Endometrium (tissue), 2 donors: ENCODE results near the gene EPC1.
"Not testable (repeated sequence)": the region's sequence is repeated elsewhere in the genome, so short reads cannot be mapped to it uniquely, and the experiment has no call there.

ENCODE experiments used
- FAIRE-seq: peaks from 2 replicates; lab custom pipeline; 2012; peaks lifted over from hg19 to GRCh38; lab: Jason Lieb, UNC
- donor health status: control.
- donor health status: control.

EPC1 gene

GRCh38 chr10:32371101-32371500 lies 24.1 kb upstream of the EPC1 start:
- no peak for FAIRE-seq

DNA sequence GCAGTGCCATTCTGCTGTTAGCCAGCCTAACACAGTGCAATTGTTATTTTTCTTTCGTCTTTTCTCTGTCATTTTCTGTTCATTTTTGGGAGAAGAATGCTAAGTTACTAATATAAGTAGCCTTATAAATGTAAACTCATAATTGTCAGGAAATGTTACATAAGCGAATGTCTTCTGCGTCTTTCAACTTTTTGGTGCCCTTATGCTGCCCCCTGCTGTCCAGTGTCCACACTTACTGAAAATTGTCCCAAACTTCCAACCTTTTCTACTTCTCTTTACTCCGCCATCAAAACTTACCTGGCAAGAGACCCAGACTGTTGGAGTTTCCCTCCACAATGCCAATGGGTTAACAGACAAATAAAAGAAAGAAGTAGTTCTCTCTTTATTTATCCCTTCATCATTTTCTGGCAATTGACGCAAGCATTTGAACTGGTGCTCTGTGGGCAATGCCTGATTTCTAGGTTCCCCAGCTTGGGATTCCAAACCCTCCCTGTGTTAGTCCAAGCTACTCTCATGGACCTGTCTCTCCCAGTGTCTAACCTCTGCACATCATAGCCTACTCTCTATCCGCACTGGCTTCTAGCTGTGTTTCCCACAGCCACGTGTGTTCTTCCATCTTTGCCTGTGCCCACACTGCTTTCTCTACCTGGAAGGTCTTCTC lies 21.0 kb upstream of the EPC1 start:
- FAIRE-seq, result peak; percentile 88

- FAIRE-seq, result no peak
Observed at GRCh38 chr10:32366588-32366987, 19.6 kb upstream of the EPC1 start.

GRCh38 chr10:32366111-32366510 lies 19.2 kb upstream of the EPC1 start:
- no peak for FAIRE-seq

DNA sequence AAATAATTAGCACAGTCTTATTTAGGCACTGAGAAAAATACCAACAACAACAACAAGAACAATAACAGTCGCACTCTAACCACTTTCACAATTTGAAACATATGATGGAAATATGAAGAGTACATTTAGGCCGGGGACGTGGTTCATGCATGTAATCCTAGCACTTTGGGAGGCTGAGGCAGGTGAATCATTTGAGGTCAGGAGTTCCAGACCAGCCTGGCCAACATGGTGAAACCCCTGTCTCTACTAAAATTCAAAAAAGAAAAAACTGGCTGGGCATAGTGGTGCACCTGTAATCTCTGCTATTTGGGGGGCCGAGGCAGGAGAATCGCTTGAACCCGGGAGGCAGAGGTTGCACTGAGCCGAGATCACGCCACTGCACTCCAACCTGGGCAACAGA lies 18.4 kb upstream of the EPC1 start:
- not testable (repeated sequence) for FAIRE-seq

DNA sequence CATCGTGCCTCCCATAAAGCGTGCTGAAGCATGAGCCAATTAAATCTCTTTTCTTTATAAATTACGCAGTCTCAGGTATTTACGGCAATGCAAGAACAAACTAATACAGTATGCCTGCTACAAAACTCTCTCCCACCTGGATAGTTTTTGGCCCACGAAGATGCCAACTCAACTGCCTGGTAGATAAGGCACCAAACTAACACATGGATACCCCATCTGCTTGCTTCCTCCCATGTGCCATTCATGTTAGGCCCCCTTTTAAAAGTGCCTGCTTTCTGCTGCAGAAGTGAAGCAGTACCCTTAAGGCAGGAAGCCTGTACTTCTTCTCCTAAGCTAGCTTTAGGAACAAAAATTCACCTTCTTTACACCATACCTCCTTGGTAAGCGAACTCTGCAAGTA lies 15.6 kb upstream of the EPC1 start:
- no peak for FAIRE-seq

GRCh38 chr10:32360884-32361283 lies 13.9 kb upstream of the EPC1 start:
- no peak for FAIRE-seq

DNA sequence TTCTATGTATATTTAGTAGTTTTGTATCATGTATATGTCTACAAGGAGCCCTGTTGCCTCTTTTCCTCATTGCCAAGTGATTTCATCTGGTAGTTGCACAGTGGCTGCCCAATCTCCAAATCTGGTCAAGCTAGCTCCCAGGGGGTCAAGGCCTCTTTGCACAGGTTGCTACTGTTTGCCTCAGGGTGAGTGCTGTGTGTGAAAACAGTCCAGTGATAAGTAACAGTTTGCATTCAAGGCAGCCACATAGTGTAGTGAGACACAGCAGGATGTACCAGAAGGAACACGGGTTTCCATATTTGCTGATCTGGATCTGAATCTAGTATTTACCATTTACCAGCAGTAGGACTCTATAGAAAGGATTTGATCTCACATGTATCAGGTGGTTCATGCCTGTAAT lies 13.3 kb upstream of the EPC1 start:
- FAIRE-seq, result no peak

DNA sequence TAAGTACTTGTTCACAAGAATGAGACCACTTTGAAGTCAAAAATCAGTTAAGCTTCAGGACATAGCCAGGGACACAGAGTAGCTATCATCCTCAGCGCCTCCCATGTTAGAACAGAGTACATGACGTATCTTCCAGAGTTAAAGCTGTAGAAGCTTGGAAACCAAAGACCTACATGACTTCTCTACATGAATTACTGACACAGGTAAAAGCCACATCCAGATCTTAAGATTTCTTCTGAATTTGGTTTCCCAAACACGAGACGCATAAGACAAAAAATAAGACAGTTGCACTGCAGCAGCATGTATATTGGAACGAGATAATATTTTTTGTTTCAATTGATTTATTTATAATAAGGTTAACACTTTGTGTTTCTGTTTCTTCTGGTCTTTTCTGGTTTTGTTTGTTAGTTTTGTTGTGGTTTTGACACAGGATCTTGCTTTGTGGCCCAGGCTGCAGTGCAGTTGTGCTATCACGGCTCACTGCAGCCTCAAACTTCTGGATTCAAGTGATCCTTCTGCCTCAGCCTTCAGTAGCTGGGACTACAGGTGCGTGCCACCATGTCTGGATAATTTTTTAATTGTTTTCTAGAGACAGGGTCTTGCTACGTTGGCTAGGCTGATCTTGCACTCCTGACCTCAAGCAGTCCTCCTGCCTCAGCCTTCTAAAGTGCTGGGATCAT lies 10.2 kb upstream of the EPC1 start:
- FAIRE-seq, result no peak

GRCh38 chr10:32354690-32355089 lies 7.7 kb upstream of the EPC1 start:
- FAIRE-seq, result not testable (repeated sequence)

DNA sequence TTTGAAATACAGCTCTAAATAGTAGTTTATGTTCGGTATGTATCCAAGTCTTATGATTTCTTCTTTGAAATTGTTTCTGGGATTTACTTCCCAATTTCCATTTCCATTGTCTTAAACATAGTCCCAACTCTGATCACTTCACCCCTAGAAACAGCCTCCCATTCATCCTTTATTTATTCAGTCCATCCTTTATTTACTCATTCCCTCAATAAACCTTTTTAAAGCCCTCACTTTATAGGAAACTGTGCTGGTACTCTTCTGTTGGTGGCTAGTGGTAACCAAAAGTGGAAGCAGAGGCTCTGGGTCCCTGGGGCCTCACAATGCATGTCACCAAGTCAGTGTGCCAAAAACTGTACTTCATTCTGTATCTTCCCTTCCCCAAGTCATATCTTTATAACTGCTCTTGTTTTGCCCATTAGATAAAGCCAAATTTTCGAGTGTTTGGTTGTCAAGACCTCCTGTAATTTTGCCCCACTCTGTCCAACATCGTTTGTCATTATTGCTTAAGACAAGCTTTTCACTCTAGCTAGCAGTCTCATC lies 3.9 kb upstream of the EPC1 start:
- no peak for FAIRE-seq

DNA sequence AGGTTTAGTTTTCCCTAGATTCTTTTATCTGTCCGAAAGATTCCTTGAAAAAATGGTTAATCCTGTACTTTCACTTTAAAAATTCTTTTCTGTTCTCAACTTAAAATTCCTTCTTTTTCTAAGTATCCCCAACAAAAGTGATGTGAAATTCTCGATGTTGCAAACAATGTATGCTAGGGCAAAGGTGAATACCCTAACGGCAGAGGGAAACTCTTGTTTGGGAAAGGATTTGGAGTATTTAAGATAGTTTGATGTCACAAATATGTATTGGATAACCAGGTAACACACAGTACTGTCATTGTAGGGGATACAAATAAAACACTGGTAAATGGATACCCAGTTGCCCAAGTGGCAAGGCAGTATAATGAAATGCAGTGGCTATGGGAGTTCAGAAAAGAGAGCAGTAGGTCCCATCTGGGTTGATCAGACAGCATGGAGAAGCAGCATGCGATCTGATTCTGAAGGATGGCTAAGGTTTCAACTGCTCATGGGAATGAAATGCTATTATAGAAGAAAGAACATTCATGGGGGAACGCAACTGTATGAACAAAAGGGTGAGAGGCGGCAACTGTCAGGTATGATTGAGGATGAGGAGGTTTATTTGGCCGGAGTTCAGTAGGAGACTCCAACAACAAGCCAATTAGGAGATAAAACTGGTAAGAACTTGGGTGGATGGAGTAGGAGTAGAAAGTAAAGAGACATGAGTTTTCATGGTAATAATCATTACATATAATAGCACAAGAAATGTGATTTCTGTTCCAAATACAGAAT lies 3.2 kb upstream of the EPC1 start:
- FAIRE-seq, result no peak

GRCh38 chr10:32349199-32349585 lies 2.2 kb upstream of the EPC1 start:
- FAIRE-seq, result no peak

DNA sequence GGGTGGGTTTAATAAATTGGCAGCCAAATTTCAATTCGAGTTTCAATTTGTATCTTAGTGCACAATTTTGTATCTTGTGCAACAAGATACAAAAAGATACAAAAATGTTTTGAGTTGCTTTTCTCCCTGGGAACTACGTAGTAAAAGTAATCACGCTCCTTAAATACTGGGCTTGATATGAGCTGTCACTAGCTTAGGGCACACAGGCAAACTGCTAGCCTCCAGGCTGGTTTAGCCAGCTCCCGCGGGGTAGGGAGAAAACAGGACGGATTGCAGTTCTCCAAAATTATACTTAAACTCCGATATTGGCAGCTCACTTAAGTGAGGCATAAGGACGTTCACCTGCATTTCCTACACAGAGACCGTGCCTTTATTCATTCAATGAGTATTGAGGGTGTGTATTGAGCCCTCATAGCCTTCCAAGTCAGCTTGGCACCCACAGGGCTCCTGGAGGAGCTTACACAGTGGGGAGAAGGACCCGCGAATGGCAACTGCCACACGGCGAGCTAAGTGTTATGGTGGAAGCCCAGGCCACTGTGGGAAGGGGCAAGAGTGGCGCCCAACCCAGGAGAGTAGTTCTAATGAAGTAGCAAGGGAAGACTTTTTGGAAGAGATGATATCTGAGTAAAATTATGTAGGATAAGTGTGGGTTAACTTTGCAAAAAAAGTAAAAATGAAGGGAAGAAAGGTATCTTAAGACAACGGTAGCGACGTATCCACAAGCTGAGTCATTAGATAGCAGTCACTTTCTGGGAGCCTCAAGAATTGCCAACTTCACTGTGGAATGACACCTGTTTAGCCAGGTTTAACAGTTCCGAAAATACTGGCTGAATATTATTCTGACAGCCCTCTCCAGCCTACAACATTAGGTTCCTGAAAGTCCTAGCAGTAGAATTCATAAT lies 1.6 kb upstream of the EPC1 start:
- FAIRE-seq, result no peak

GRCh38 chr10:32347363-32348022 lies 535 bp upstream of the EPC1 start:
- no peak for FAIRE-seq

- FAIRE-seq, result no peak
Observed at GRCh38 chr10:32346134-32346550, 816 bp downstream of the EPC1 start.

DNA sequence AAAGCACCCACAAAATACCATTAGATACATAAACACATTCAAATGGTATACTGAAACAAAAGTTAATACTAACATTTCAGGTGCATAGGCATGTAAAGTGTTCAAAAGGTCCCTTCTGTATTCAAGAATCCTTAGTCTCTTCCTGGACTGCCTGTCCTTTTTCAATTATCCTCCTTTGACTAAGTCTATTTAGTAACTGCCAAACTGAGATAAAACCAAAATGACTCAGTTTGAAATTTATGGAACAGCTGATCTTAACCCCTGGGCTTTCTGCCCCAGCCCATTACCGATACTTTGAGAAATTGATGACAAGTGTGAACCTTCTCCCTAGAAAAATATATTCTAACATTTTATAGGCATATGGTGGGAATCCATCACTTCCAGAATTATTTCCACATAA lies 5.4 kb downstream of the EPC1 start:
- no peak for FAIRE-seq

DNA sequence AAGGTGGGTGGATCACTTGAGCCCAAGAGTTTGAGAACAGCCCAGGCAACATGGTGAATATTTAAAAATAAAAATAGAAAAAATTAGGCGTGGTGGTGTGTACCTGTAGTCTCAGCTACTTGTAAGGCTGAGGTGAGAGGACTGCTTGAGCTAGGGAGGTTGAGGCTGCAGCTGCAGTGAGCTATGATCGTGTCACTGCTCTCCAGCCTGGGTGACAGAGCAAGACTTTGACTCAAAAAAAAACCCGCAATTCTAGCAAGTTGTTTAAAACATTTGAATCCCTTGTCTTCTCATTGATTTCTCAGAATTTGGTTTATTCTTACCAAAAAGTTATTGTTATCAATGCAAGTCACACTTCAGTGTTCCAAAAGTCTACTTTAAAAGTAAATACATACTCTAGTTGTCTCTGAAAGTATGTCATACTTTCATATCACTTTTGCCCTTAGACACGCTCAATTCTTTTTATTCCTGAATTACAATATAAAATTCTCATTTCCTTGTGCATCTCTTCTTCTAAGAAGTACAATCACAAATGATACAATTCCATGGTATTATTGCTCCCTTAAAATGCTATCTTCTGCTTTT lies 6.3 kb downstream of the EPC1 start:
- FAIRE-seq, result no peak

GRCh38 chr10:32338262-32338661 lies 8.7 kb downstream of the EPC1 start:
- no peak for FAIRE-seq

DNA sequence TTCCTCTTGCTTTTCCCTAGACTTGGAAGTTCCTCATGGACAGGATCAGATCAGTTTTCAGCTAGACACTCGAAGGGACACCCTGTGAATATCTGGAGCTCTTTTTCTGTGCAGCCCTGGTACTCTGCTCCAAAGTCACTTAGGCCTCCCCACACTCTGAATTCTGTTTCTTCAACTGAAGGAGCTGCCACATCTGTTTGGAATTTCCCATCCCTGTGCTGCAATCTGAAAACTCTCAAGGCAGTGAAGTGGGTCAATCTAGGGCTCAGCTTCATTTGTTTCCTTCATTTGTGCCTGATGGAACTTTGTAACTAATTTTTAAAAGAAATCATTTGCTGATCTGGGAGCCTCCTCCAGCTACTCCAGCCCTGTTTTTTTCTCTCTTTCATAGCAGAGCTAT lies 9.6 kb downstream of the EPC1 start:
- FAIRE-seq, result no peak

GRCh38 chr10:32333849-32334248 lies 13.1 kb downstream of the EPC1 start:
- FAIRE-seq, result no peak
